HCT116 (cell line): ENCODE results near the gene TMEM120A.

Experiments used
- CBX3 ChIP-seq: IDR thresholded peaks from 2 replicates; pipeline ENCODE4 v1.6.1; 2012; ENCODE audit warnings: low read depth
- CEBPB ChIP-seq: IDR thresholded peaks from 2 replicates; pipeline ENCODE4 v1.6.1; 2012; ENCODE audit warnings: low read depth
- ELF1 ChIP-seq: IDR thresholded peaks from 2 replicates; pipeline ENCODE4 v1.6.1; 2012; ENCODE audit warnings: low read depth, borderline replicate concordance
- EZH2phosphoT487 ChIP-seq: fragments of 200-600 bp; IDR thresholded peaks from 2 replicates; pipeline ENCODE4 v1.6.1; 2018; ENCODE audit warnings: antibody characterized with exemption, borderline replicate concordance
- POLR2A ChIP-seq: IDR thresholded peaks from 2 replicates; pipeline ENCODE4 v1.7.0; 2011; ENCODE audit warnings: borderline replicate concordance; ENCODE audit not compliant: insufficient read depth, insufficient read length; ENCODE audit errors: extremely low read depth
- POLR2AphosphoS5 ChIP-seq: IDR thresholded peaks from 2 replicates; pipeline ENCODE4 v1.6.1; 2011; ENCODE audit warnings: mild to moderate bottlenecking, low read depth, low read length, moderate library complexity
- RAD21 ChIP-seq: IDR thresholded peaks from 2 replicates; pipeline ENCODE4 v1.6.1; 2012; ENCODE audit warnings: low read depth, mild to moderate bottlenecking
- SIN3A ChIP-seq: IDR thresholded peaks from 2 replicates; pipeline ENCODE4 v1.6.1; 2012; ENCODE audit warnings: low read depth
- SRF ChIP-seq: IDR thresholded peaks from 2 replicates; pipeline ENCODE4 v1.6.1; 2012; ENCODE audit warnings: low read depth
- TCF7L2 ChIP-seq: IDR thresholded peaks from 2 replicates; pipeline ENCODE4 v1.7.0; 2011; ENCODE audit warnings: borderline replicate concordance, inconsistent platforms; ENCODE audit not compliant: insufficient read depth, insufficient read length; ENCODE audit errors: extremely low read depth
- TF ChIP-seq, protein P1 (sequence below), 3 experiments: fragments of 200-600 bp in 1 of 3; sonication (generic) in 1 of 3; IDR thresholded peaks in 2 of 3; conservative IDR thresholded peaks in 1 of 3; 2 replicates each; pipeline ENCODE4 v1.5.1; 2012 to 2017; ENCODE audit warnings: low read depth in 2 of 3, low read length in 2 of 3, antibody characterized with exemption in 1 of 3, borderline replicate concordance in 1 of 3, control low read depth in 1 of 3, mild to moderate bottlenecking in 1 of 3, mixed read lengths in 1 of 3, mixed run types in 1 of 3, moderate library complexity in 1 of 3; ENCODE audit not compliant: insufficient read depth in 1 of 3
- TF ChIP-seq, protein P2 (sequence below): IDR thresholded peaks from 2 replicates; pipeline ENCODE4 v1.6.1; 2012
- TF ChIP-seq, protein P3 (sequence below): IDR thresholded peaks from 2 replicates; pipeline ENCODE4 v1.6.1; 2012

DNA sequence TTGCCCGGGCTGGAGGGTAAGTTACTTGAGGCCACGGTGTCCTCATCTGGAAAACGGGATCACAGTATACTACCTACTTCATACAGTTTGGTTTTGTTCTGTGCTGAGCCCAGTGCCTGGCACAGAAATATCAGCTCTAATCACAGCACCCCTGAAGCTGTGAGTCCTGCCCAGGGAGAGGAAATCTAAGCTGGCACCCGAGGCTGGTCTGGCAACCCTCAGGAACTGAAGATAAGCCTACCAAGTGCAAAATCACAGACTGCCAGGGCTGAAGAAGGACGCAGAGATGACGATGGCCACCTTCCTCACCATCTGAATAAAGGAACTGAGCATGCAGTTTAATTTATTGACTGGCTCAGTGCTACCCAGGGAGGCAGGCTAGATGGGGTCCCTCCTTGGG is 7.7 kb upstream of the TMEM120A start:
- TF ChIP-seq, protein P1, sequence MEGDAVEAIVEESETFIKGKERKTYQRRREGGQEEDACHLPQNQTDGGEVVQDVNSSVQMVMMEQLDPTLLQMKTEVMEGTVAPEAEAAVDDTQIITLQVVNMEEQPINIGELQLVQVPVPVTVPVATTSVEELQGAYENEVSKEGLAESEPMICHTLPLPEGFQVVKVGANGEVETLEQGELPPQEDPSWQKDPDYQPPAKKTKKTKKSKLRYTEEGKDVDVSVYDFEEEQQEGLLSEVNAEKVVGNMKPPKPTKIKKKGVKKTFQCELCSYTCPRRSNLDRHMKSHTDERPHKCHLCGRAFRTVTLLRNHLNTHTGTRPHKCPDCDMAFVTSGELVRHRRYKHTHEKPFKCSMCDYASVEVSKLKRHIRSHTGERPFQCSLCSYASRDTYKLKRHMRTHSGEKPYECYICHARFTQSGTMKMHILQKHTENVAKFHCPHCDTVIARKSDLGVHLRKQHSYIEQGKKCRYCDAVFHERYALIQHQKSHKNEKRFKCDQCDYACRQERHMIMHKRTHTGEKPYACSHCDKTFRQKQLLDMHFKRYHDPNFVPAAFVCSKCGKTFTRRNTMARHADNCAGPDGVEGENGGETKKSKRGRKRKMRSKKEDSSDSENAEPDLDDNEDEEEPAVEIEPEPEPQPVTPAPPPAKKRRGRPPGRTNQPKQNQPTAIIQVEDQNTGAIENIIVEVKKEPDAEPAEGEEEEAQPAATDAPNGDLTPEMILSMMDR (IDR thresholded peaks at IDR 0.05 in 2 of 3, conservative IDR thresholded peaks at IDR 0.05 in 1 of 3; ENCODE audit: borderline replicate concordance in 1 of 3, insufficient read depth in 1 of 3, low read depth in 2 of 3, low read length in 2 of 3), result no peak
- TF ChIP-seq POLR2A (no peak), CBX3 (no peak), TCF7L2 (no peak), RAD21 (no peak), CEBPB (no peak), SRF (no peak), SIN3A (no peak), ELF1 (no peak), EZH2phosphoT487 (no peak), POLR2AphosphoS5 (no peak)
- TF ChIP-seq, protein P2, sequence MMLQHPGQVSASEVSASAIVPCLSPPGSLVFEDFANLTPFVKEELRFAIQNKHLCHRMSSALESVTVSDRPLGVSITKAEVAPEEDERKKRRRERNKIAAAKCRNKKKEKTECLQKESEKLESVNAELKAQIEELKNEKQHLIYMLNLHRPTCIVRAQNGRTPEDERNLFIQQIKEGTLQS, result no peak
- TF ChIP-seq, protein P3, sequence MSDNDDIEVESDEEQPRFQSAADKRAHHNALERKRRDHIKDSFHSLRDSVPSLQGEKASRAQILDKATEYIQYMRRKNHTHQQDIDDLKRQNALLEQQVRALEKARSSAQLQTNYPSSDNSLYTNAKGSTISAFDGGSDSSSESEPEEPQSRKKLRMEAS, result no peak
